Suprapubic skin (tissue), 3 donors: ENCODE measurements around the gene RWDD4.

Experiments used
- EP300 ChIP-seq: sonication (generic); formaldehyde crosslinking; IDR thresholded peaks from one replicate; pipeline ENCODE4 v1.6.1; 2017; ENCODE audit warnings: antibody characterized with exemption
- TF ChIP-seq, protein P1 (sequence below), 2 donors: fragments of 200-600 bp in 1 of 2; fragments of 450-650 bp in 1 of 2; sonication (generic) in 1 of 2; IDR thresholded peaks; one replicate each; pipeline ENCODE4 v1.5.1; 2016 to 2019; ENCODE audit warnings: antibody characterized with exemption in 2 of 2, mild to moderate bottlenecking in 1 of 2, moderate library complexity in 1 of 2

DNA sequence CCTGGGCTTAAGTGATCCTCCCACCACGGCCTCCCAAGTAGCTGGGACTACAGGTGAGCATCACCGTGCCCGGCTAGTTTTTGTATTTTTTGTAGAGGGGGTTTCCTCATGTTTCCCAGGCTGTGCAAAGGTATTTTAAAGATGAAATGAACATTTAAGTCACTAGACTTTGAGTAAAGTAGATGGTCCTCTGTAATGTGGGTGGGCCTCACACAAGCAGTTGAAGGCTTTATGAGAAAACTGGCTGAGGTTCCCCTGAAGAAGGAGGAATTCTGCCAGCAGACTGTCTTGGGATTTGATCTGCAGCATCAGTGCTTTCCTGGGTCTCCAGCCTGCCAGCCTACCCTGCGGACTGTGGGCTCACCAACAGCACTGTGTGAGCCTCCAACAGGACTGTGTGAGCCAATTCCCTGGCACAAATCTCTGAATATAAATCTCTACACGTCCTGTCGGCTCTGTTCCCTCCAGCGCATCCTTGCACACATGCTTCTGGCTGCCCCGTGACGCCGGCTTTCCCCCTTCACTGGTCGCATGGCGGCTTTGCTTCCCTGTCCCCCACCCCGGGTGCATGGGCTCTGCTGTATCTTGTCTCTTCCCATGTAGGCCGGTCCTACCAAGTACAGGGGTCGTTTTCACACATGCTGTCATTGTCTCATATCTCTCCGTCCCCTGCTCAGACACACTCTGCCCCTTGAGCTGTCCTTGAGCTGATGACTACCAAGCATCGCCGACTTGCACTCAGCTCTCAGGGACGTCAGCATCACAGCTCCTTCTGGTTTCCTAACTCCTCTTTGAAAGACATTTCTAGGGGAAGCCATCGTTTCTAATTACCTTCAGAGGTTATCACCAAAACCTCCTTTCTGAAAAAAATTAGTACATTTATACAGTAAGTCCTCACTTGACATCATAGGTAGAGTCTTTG lies 46.4 kb downstream of the RWDD4 start:
- TF ChIP-seq EP300, result no peak
- TF ChIP-seq, protein P1, sequence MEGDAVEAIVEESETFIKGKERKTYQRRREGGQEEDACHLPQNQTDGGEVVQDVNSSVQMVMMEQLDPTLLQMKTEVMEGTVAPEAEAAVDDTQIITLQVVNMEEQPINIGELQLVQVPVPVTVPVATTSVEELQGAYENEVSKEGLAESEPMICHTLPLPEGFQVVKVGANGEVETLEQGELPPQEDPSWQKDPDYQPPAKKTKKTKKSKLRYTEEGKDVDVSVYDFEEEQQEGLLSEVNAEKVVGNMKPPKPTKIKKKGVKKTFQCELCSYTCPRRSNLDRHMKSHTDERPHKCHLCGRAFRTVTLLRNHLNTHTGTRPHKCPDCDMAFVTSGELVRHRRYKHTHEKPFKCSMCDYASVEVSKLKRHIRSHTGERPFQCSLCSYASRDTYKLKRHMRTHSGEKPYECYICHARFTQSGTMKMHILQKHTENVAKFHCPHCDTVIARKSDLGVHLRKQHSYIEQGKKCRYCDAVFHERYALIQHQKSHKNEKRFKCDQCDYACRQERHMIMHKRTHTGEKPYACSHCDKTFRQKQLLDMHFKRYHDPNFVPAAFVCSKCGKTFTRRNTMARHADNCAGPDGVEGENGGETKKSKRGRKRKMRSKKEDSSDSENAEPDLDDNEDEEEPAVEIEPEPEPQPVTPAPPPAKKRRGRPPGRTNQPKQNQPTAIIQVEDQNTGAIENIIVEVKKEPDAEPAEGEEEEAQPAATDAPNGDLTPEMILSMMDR (IDR thresholded peaks at IDR 0.05), result no peak
